ENCODE results near the gene SPINDOC.
A peak's percentile ranks its signal among the peaks of the same experiment; 100 is the strongest.

Gene SPINDOC

GRCh38 chr11:63837027-63837688 lies 23.9 kb downstream of the SPINDOC start:
- POLR2A ChIA-PET: interaction anchor here (0.8 to 1.7 kb wide), 4 partner anchors 12 to 69 kb away, joined by 3 to 6 read pairs (median 5); partner anchors contain the start of gene ZFTA

GRCh38 chr11:63837739-63838138 lies 24.5 kb downstream of the SPINDOC start:
- TF ChIP-seq FOXK2 (IDR thresholded peaks at IDR 0.05) (no peak), FOXA1 (IDR thresholded peaks at IDR 0.05) (no peak), LEF1 (IDR thresholded peaks at IDR 0.05; ENCODE audit: borderline replicate concordance) (no peak), SUZ12 (IDR thresholded peaks at IDR 0.05) (no peak), L3MBTL2 (conservative IDR thresholded peaks at IDR 0.05) (no peak), SP1 (IDR thresholded peaks at IDR 0.05) (no peak), PKNOX1 (IDR thresholded peaks at IDR 0.05) (no peak), TARDBP (IDR thresholded peaks at IDR 0.05) (no peak), BHLHE40 (IDR thresholded peaks at IDR 0.05; ENCODE audit: borderline replicate concordance) (no peak)
- CTCF ChIA-PET: interaction anchor here (0.6 to 2.5 kb wide), 7 partner anchors 60 to 312 kb away, joined by 3 to 17 read pairs (median 4); no protein-coding TSS in a partner anchor
- POLR2A ChIA-PET: interaction anchor here (1.5 to 1.7 kb wide), 2 partner anchors 12 to 69 kb away, joined by 5 to 6 read pairs; partner anchors contain the start of gene ZFTA

More at GRCh38 chr11:63837027-63837688, 23.9 kb downstream of the SPINDOC start:
- CTCF ChIA-PET: interaction anchor here (0.5 to 2.5 kb wide), 14 partner anchors 10 to 723 kb away, joined by 3 to 17 read pairs (median 4); no protein-coding TSS in a partner anchor
- peak; percentile 78 for DNase-seq (ENCODE audit: extremely low spot score)
- TF ChIP-seq LEF1 (IDR thresholded peaks at IDR 0.05; ENCODE audit: borderline replicate concordance): no peak
- TF ChIP-seq NFRKB (IDR thresholded peaks at IDR 0.05): no peak
- no peak for TF ChIP-seq SUZ12 (IDR thresholded peaks at IDR 0.05)
- TF ChIP-seq BHLHE40 (IDR thresholded peaks at IDR 0.05; ENCODE audit: borderline replicate concordance): no peak
- no peak for TF ChIP-seq FOXM1 (IDR thresholded peaks at IDR 0.05; ENCODE audit: borderline replicate concordance)
- no peak for TF ChIP-seq SP1 (IDR thresholded peaks at IDR 0.05)
- no peak for TF ChIP-seq L3MBTL2 (conservative IDR thresholded peaks at IDR 0.05)
- no peak for TF ChIP-seq ARNT (IDR thresholded peaks at IDR 0.05)
- TF ChIP-seq TARDBP (IDR thresholded peaks at IDR 0.05): no peak
- TF ChIP-seq FOXA1 (IDR thresholded peaks at IDR 0.05): no peak

GRCh38 chr11:63838150-63838677 lies 25.0 kb downstream of the SPINDOC start:
- TF ChIP-seq PKNOX1 (IDR thresholded peaks at IDR 0.05): peak; percentile 43; the same call in 1 of the 2 replicates
- no peak for TF ChIP-seq LEF1 (IDR thresholded peaks at IDR 0.05; ENCODE audit: borderline replicate concordance)
- ChIA-PET CTCF (interaction anchor here (0.5 to 1.8 kb wide), 12 partner anchors 9 to 324 kb away, joined by 3 to 7 read pairs (median 3); no protein-coding TSS in a partner anchor), POLR2A (interaction anchor here (0.5 to 2.3 kb wide), 21 partner anchors 8 to 479 kb away, joined by 3 to 11 read pairs (median 3); partner anchors contain the start of genes COX8A, PRDX5, RCOR2 and TRMT112)
- no peak for DNase-seq (ENCODE audit: extremely low spot score)

More at GRCh38 chr11:63837739-63838138, 24.5 kb downstream of the SPINDOC start:
- no peak for DNase-seq (ENCODE audit: extremely low spot score)

- no peak for TF ChIP-seq CTBP1 (IDR thresholded peaks at IDR 0.05; ENCODE audit: borderline replicate concordance)
- TF ChIP-seq SUZ12 (IDR thresholded peaks at IDR 0.05): no peak
- TF ChIP-seq FOXK2 (IDR thresholded peaks at IDR 0.05): no peak
- TF ChIP-seq L3MBTL2 (conservative IDR thresholded peaks at IDR 0.05): no peak
- TF ChIP-seq ZNF384 (IDR thresholded peaks at IDR 0.05): no peak
- no peak for TF ChIP-seq NFRKB (IDR thresholded peaks at IDR 0.05)
- no peak for TF ChIP-seq ARNT (IDR thresholded peaks at IDR 0.05)
- no peak for TF ChIP-seq TARDBP (IDR thresholded peaks at IDR 0.05)
- TF ChIP-seq HDGF (IDR thresholded peaks at IDR 0.05; ENCODE audit: borderline replicate concordance): no peak
- TF ChIP-seq ELF4 (IDR thresholded peaks at IDR 0.05): no peak
- TF ChIP-seq PKNOX1 (IDR thresholded peaks at IDR 0.05): no peak
- TF ChIP-seq SP1 (IDR thresholded peaks at IDR 0.05): no peak
- TF ChIP-seq FOXM1 (IDR thresholded peaks at IDR 0.05; ENCODE audit: borderline replicate concordance): no peak; the same call in 1 of the 2 replicates
- no peak for TF ChIP-seq LEF1 (IDR thresholded peaks at IDR 0.05; ENCODE audit: borderline replicate concordance)
- no peak for TF ChIP-seq BHLHE40 (IDR thresholded peaks at IDR 0.05; ENCODE audit: borderline replicate concordance)
- no peak for TF ChIP-seq FOXA1 (IDR thresholded peaks at IDR 0.05)
- ChIA-PET POLR2A (interaction anchor here (0.5 to 2.3 kb wide), 22 partner anchors 9 to 479 kb away, joined by 3 to 11 read pairs (median 3); partner anchors contain the start of genes COX8A, PRDX5, RCOR2 and TRMT112), CTCF (interaction anchor here (0.5 to 1.2 kb wide), 10 partner anchors 9 to 323 kb away, joined by 3 to 7 read pairs (median 3); no protein-coding TSS in a partner anchor)
- DNase-seq (ENCODE audit: extremely low spot score): peak; percentile 99
Measured at GRCh38 chr11:63838678-63839507, 25.6 kb downstream of the SPINDOC start, which contains the start of gene MARK2. MARK2 (plus strand) TSS chr11:63839110; CDS start chr11:63839507, 397 bp downstream.

Data from HEK293T (cell line).